ENCODE results near the gene PCDHGA1.
A peak's percentile ranks its signal among the peaks of the same experiment; 100 is the strongest.

The PCDHGA1 gene

GRCh38 chr5:141532726-141533125, 202.4 kb downstream of the PCDHGA1 start:
- H3K4me3 ChIP-seq (ENCODE audit: low read length): no peak overlapping the region
- no peak overlapping the region for H3K9ac ChIP-seq (ENCODE audit: low read depth, low read length)
- H3K27me3 ChIP-seq (ENCODE audit: insufficient read depth, low read length): no peaks in the 10 kb centered on the region
- H3K9me3 ChIP-seq (ENCODE audit: insufficient read depth, low read depth, low read length): no peaks in the 10 kb centered on the region
- WGBS: 94% methylated on average over 1 of the region's 1 CpG
- no peaks in the 10 kb centered on the region for H3K4me1 ChIP-seq (ENCODE audit: insufficient read depth, low read length)
- H3K36me3 ChIP-seq (ENCODE audit: insufficient read depth, low read length): peaks cover 54% of the 10 kb centered on the region
- no peak overlapping the region for H3K27ac ChIP-seq (ENCODE audit: low read depth, low read length)

- WGBS: 100% methylated on average over 1 of the region's 1 CpG
These were observed 203.6 kb downstream of the PCDHGA1 start for GRCh38 chr5:141533897-141534296.

DNA sequence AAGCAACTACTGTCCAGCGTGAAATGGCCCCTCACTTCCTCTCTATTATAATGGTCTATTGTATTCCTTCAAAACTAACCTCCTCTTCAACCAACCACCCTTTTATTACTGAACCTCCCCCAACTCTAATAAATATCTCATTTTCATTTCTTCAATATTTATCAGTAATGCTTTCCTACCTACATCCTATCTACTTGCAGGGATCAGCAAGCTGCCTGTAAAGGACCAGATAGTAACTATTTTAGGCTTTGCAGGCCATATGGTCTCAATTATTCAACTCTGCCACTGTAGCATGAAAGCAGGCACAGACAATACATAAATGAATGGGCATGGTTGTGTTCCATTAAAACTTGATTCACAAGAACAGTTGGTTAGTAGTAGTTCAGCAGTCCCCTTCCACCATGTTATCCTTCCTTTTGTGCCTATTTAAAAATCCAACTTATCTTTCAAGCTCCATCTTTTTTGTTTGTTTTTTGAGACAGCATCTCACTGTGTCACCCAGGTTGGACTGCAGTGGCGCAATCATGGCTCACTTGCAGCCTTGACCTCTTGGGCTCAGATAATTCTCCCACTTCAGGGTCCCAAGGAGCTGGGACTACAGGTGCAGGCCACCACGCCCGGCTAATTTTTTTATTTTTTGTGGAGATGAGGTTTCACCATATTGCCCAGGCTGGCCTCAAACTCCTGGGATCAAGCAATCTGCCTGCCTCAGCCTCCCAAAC, 204.3 kb downstream of the PCDHGA1 start:
- WGBS: 94% methylated on average over 4 of the region's 4 CpGs
- Histone ChIP-seq H3K4me1 (ENCODE audit: insufficient read depth, low read length) (no peaks in the 10 kb centered on the region), H3K27ac (ENCODE audit: low read depth, low read length) (no peak overlapping the region), H3K4me3 (ENCODE audit: low read length) (no peak overlapping the region), H3K27me3 (ENCODE audit: insufficient read depth, low read length) (no peaks in the 10 kb centered on the region), H3K9me3 (ENCODE audit: insufficient read depth, low read depth, low read length) (no peaks in the 10 kb centered on the region), H3K36me3 (ENCODE audit: insufficient read depth, low read length) (peaks cover 35% of the 10 kb centered on the region), H3K9ac (ENCODE audit: low read depth, low read length) (no peak overlapping the region)

More at GRCh38 chr5:141533897-141534296, 203.6 kb downstream of the PCDHGA1 start:
- Histone ChIP-seq H3K9me3 (ENCODE audit: insufficient read depth, low read depth, low read length) (no peaks in the 10 kb centered on the region), H3K27me3 (ENCODE audit: insufficient read depth, low read length) (no peaks in the 10 kb centered on the region), H3K36me3 (ENCODE audit: insufficient read depth, low read length) (peaks cover 42% of the 10 kb centered on the region), H3K27ac (ENCODE audit: low read depth, low read length) (no peak overlapping the region), H3K4me1 (ENCODE audit: insufficient read depth, low read length) (no peaks in the 10 kb centered on the region), H3K4me3 (ENCODE audit: low read length) (no peak overlapping the region), H3K9ac (ENCODE audit: low read depth, low read length) (no peak overlapping the region)

- no peaks in the 10 kb centered on the region for H3K27me3 ChIP-seq (ENCODE audit: insufficient read depth, low read length)
- no peak overlapping the region for H3K4me3 ChIP-seq (ENCODE audit: low read length)
- no peak overlapping the region for H3K9ac ChIP-seq (ENCODE audit: low read depth, low read length)
- peaks cover 7% of the 10 kb centered on the region for H3K9me3 ChIP-seq (ENCODE audit: insufficient read depth, low read depth, low read length)
- WGBS: 94% methylated on average over 2 of the region's 2 CpGs
- H3K4me1 ChIP-seq (ENCODE audit: insufficient read depth, low read length): no peaks in the 10 kb centered on the region
- no peak overlapping the region for H3K27ac ChIP-seq (ENCODE audit: low read depth, low read length)
- peaks cover 39% of the 10 kb centered on the region for H3K36me3 ChIP-seq (ENCODE audit: insufficient read depth, low read length)
These were observed 212.7 kb downstream of the PCDHGA1 start for GRCh38 chr5:141543053-141543452.

- H3K36me3 ChIP-seq (ENCODE audit: insufficient read depth, low read length): peaks cover 63% of the 10 kb centered on the region
- no peak overlapping the region for H3K9ac ChIP-seq (ENCODE audit: low read depth, low read length)
- H3K4me1 ChIP-seq (ENCODE audit: insufficient read depth, low read length): no peaks in the 10 kb centered on the region
- no peaks in the 10 kb centered on the region for H3K27me3 ChIP-seq (ENCODE audit: insufficient read depth, low read length)
- peaks cover 18% of the 10 kb centered on the region for H3K9me3 ChIP-seq (ENCODE audit: insufficient read depth, low read depth, low read length)
- no peak overlapping the region for H3K27ac ChIP-seq (ENCODE audit: low read depth, low read length)
- 100% methylated on average over 1 of the region's 1 CpG for WGBS
- no peak overlapping the region for H3K4me3 ChIP-seq (ENCODE audit: low read length)
These were observed 217.2 kb downstream of the PCDHGA1 start for GRCh38 chr5:141547488-141547887.

DNA sequence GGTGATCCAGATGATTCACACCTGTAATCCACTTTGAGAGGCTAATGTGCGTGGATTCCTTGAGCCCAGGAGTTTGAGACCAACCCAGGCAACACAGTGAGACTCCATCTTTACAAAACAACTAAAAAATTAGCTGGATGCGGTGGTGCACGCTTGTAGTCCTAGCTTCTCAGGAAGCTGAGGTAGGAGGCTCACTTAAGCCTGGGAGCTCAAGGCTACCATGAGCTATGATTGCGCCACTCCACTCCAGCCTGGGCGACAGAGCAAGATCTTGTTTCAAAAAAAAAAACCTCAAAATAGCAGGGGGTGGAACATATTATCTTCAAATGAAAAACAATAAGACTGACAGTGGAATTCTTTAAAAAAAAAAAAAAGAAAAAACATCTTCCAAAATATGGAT, 217.6 kb downstream of the PCDHGA1 start:
- no peaks in the 10 kb centered on the region for H3K4me1 ChIP-seq (ENCODE audit: insufficient read depth, low read length)
- H3K9ac ChIP-seq (ENCODE audit: low read depth, low read length): no peak overlapping the region
- H3K4me3 ChIP-seq (ENCODE audit: low read length): no peak overlapping the region
- H3K36me3 ChIP-seq (ENCODE audit: insufficient read depth, low read length): peaks cover 61% of the 10 kb centered on the region
- no peak overlapping the region for H3K27ac ChIP-seq (ENCODE audit: low read depth, low read length)
- H3K9me3 ChIP-seq (ENCODE audit: insufficient read depth, low read depth, low read length): peaks cover 18% of the 10 kb centered on the region
- H3K27me3 ChIP-seq (ENCODE audit: insufficient read depth, low read length): no peaks in the 10 kb centered on the region
- 98% methylated on average over 3 of the region's 5 CpGs for WGBS

DNA sequence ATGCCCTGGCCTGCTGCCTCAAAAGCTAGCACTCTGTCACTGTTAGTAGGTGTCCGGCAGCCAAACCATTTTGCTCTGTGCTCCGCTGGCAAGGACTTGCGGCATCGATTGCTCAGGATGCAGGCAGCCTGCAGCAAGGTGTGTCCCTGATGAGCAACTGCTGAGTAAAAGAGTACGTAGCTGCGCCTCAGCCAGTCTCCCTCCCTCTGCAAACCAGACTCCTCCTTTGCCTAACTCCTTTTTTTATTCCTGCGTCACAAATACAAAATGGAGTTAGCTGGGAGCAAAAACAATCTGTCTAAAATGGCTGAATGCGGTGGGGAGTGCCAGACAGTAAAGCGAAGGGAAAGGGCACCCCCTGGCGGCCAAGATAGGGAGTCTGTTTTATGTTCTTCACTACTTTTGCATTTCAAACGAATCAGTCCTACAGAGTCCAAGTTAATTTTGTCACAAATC, 227.4 kb downstream of the PCDHGA1 start:
- no peaks in the 10 kb centered on the region for H3K9me3 ChIP-seq (ENCODE audit: insufficient read depth, low read depth, low read length)
- H3K4me3 ChIP-seq (ENCODE audit: low read length): peak overlapping the region; percentile 38
- no peaks in the 10 kb centered on the region for H3K27me3 ChIP-seq (ENCODE audit: insufficient read depth, low read length)
- H3K4me1 ChIP-seq (ENCODE audit: insufficient read depth, low read length): peaks cover 35% of the 10 kb centered on the region
- peak overlapping the region; percentile 76 for H3K27ac ChIP-seq (ENCODE audit: low read depth, low read length)
- peak overlapping the region; percentile 72 for H3K9ac ChIP-seq (ENCODE audit: low read depth, low read length)
- H3K36me3 ChIP-seq (ENCODE audit: insufficient read depth, low read length): peaks cover 31% of the 10 kb centered on the region; the same call in 1 of the 2 replicates
- WGBS: 46% methylated on average over 11 of the region's 11 CpGs

- Histone ChIP-seq H3K4me3 (ENCODE audit: low read length) (no peak overlapping the region; the same call in 1 of the 2 replicates), H3K9ac (ENCODE audit: low read depth, low read length) (peak overlapping the region; percentile 8; the same call in 1 of the 2 replicates), H3K9me3 (ENCODE audit: insufficient read depth, low read depth, low read length) (no peaks in the 10 kb centered on the region), H3K27me3 (ENCODE audit: insufficient read depth, low read length) (no peaks in the 10 kb centered on the region), H3K27ac (ENCODE audit: low read depth, low read length) (peak overlapping the region; percentile 76), H3K36me3 (ENCODE audit: insufficient read depth, low read length) (peaks cover 35% of the 10 kb centered on the region; the same call in 1 of the 2 replicates), H3K4me1 (ENCODE audit: insufficient read depth, low read length) (peaks cover 35% of the 10 kb centered on the region)
- 44% methylated on average over 6 of the region's 6 CpGs for WGBS
These were observed 227.8 kb downstream of the PCDHGA1 start for GRCh38 chr5:141558150-141558549.

GRCh38 chr5:141559461-141559860, 229.1 kb downstream of the PCDHGA1 start:
- Histone ChIP-seq H3K36me3 (ENCODE audit: insufficient read depth, low read length) (peaks cover 43% of the 10 kb centered on the region; the same call in 1 of the 2 replicates), H3K9ac (ENCODE audit: low read depth, low read length) (peak overlapping the region; percentile 7; the same call in 1 of the 2 replicates), H3K9me3 (ENCODE audit: insufficient read depth, low read depth, low read length) (no peaks in the 10 kb centered on the region), H3K27ac (ENCODE audit: low read depth, low read length) (peak overlapping the region; percentile 97), H3K4me3 (ENCODE audit: low read length) (no peak overlapping the region), H3K27me3 (ENCODE audit: insufficient read depth, low read length) (no peaks in the 10 kb centered on the region), H3K4me1 (ENCODE audit: insufficient read depth, low read length) (peaks cover 35% of the 10 kb centered on the region)

GRCh38 chr5:141560151-141560550, 229.8 kb downstream of the PCDHGA1 start:
- Histone ChIP-seq H3K27ac (ENCODE audit: low read depth, low read length) (peak overlapping the region; percentile 97), H3K27me3 (ENCODE audit: insufficient read depth, low read length) (no peaks in the 10 kb centered on the region), H3K36me3 (ENCODE audit: insufficient read depth, low read length) (peaks cover 44% of the 10 kb centered on the region), H3K4me3 (ENCODE audit: low read length) (peak overlapping the region; percentile 42), H3K9me3 (ENCODE audit: insufficient read depth, low read depth, low read length) (no peaks in the 10 kb centered on the region), H3K4me1 (ENCODE audit: insufficient read depth, low read length) (peaks cover 35% of the 10 kb centered on the region), H3K9ac (ENCODE audit: low read depth, low read length) (peak overlapping the region; percentile 75)

GRCh38 chr5:141560725-141561483, 230.6 kb downstream of the PCDHGA1 start:
- H3K36me3 ChIP-seq (ENCODE audit: insufficient read depth, low read length): peaks cover 44% of the 10 kb centered on the region
- peak overlapping the region; percentile 97 for H3K27ac ChIP-seq (ENCODE audit: low read depth, low read length)
- H3K4me3 ChIP-seq (ENCODE audit: low read length): peak overlapping the region; percentile 42
- H3K9me3 ChIP-seq (ENCODE audit: insufficient read depth, low read depth, low read length): no peaks in the 10 kb centered on the region
- H3K4me1 ChIP-seq (ENCODE audit: insufficient read depth, low read length): peaks cover 35% of the 10 kb centered on the region
- 18% methylated on average over 7 of the region's 9 CpGs for WGBS
- no peaks in the 10 kb centered on the region for H3K27me3 ChIP-seq (ENCODE audit: insufficient read depth, low read length)
- peak overlapping the region; percentile 75 for H3K9ac ChIP-seq (ENCODE audit: low read depth, low read length)

All from HUES64 (cell line).